MCF 10A (cell line): ENCODE data around the gene IL1RN. TPM values are rescaled to one million over a fixed set of nuclear protein-coding genes. Genes with fewer than 3 reads are reported as not detected.

ENCODE experiments used
- BruUV-seq: library from RNA; stranded (reverse); fragments of 400-500 nt; replicated peaks from 2 replicates; lab custom pipeline; 2021; lab: Mats Ljungman, UMichigan
- CTCF ChIA-PET: fragments of 300-600 bp; sonication (Branson Sonifier 250); formaldehyde crosslinking; extraction: SDS; loops from one replicate; lab custom pipeline; 2021; ENCODE audit warnings: antibody characterized with exemption, inconsistent platforms; lab: Yijun Ruan, JAX
- POLR2A ChIA-PET: fragments of 300-600, 350-650 bp; sonication (Branson Sonifier 250); formaldehyde crosslinking; extraction: SDS; loops from one replicate; lab custom pipeline; 2020; ENCODE audit warnings: antibody characterized with exemption, inconsistent platforms; lab: Yijun Ruan, JAX
- DNase-seq: peaks from one replicate; pipeline ENCODE4 v3.0.0-alpha.2; 2018; ENCODE audit not compliant: unreplicated experiment
- H3K27ac Mint-ChIP-seq: one replicate; pipeline ENCODE4 v1.8.0; 2022; ENCODE audit warnings: mild to moderate bottlenecking, low read depth, mixed read lengths; ENCODE audit not compliant: unreplicated experiment
- H3K27me3 Mint-ChIP-seq: one replicate; pipeline ENCODE4 v1.8.0; 2022; ENCODE audit warnings: mixed read lengths; ENCODE audit not compliant: insufficient read depth, unreplicated experiment
- H3K36me3 Mint-ChIP-seq: one replicate; pipeline ENCODE4 v1.8.0; 2022; ENCODE audit warnings: mild to moderate bottlenecking, moderate library complexity, mixed read lengths; ENCODE audit not compliant: insufficient read depth, unreplicated experiment
- H3K4me1 Mint-ChIP-seq: one replicate; pipeline ENCODE4 v1.8.0; 2022; ENCODE audit warnings: mixed read lengths; ENCODE audit not compliant: insufficient read depth, unreplicated experiment
- H3K4me3 Mint-ChIP-seq: one replicate; pipeline ENCODE4 v1.8.0; 2022; ENCODE audit warnings: mild to moderate bottlenecking, moderate library complexity, mixed read lengths; ENCODE audit not compliant: unreplicated experiment
- H3K9me3 Mint-ChIP-seq: one replicate; pipeline ENCODE4 v1.8.0; 2022; ENCODE audit warnings: mixed read lengths; ENCODE audit not compliant: unreplicated experiment
- CTCF ChIP-seq: fragments of 200-600 bp; IDR thresholded peaks from one replicate; pipeline ENCODE4 v1.8.0; 2022; ENCODE audit warnings: antibody characterized with exemption, mild to moderate bottlenecking; ENCODE audit not compliant: unreplicated experiment
- intact Hi-C: fragments of 100-400 bp; cut with micrococcal nuclease; formaldehyde crosslinking; loops from 2 replicates; pipeline ENCODE4 v1.14.1; 2022
- total RNA-seq: library from RNA; stranded (reverse); gene quantifications from 2 replicates; pipeline ENCODE4 v1.2.3, GENCODE V29; 2022

The IL1RN gene
- total RNA-seq, 1 experiment from 2014 or later = not detected

- TSS peak; percentile 32 for BruUV-seq
- Mint-ChIP-seq H3K36me3 (no peaks in the 10 kb centered on the region), H3K4me3 (no peak overlapping the region), H3K4me1 (peaks cover 18% of the 10 kb centered on the region), H3K27ac (peak overlapping the region; percentile 53), H3K27me3 (no peaks in the 10 kb centered on the region), H3K9me3 (no peaks in the 10 kb centered on the region)
- peak; percentile 25 for DNase-seq
- TF ChIP-seq CTCF = no peak
- POLR2A ChIA-PET = interaction anchor here (1.2 to 1.5 kb wide), 2 partner anchors 17 to 40 kb away, joined by 3 read pairs; no protein-coding TSS in a partner anchor
- intact Hi-C loops = loop anchor here (2.0 kb wide), 1 partner anchor 20 kb away; no protein-coding TSS in a partner anchor
- CTCF ChIA-PET = interaction anchor here (1.3 to 2.1 kb wide), 3 partner anchors 19 to 79 kb away, joined by 3 to 16 read pairs (median 4); no protein-coding TSS in a partner anchor
Observed at GRCh38 chr2:113158884-113159553, 31.6 kb downstream of the IL1RN start.

GRCh38 chr2:113160248-113160647, 32.9 kb downstream of the IL1RN start:
- CTCF ChIA-PET = interaction anchor here (1.0 kb wide), 1 partner anchor 22 kb away, joined by 4 read pairs; no protein-coding TSS in a partner anchor
- Mint-ChIP-seq H3K36me3 (peaks cover 5% of the 10 kb centered on the region), H3K4me3 (no peak overlapping the region), H3K9me3 (no peaks in the 10 kb centered on the region), H3K27ac (no peak overlapping the region), H3K4me1 (peaks cover 27% of the 10 kb centered on the region), H3K27me3 (no peaks in the 10 kb centered on the region)
- intact Hi-C loops = no loop called here
- DNase-seq = no peak
- TF ChIP-seq CTCF = no peak
- POLR2A ChIA-PET = no interaction called here
- no TSS peak for BruUV-seq

GRCh38 chr2:113160962-113161361, 33.6 kb downstream of the IL1RN start:
- BruUV-seq = no TSS peak
- intact Hi-C loops = no loop called here

More at GRCh38 chr2:113160962-113161361, 33.6 kb downstream of the IL1RN start:
- Mint-ChIP-seq H3K36me3 (peaks cover 5% of the 10 kb centered on the region), H3K4me1 (peaks cover 27% of the 10 kb centered on the region), H3K4me3 (no peak overlapping the region), H3K9me3 (no peaks in the 10 kb centered on the region), H3K27me3 (no peaks in the 10 kb centered on the region), H3K27ac (no peak overlapping the region)
- no peak for TF ChIP-seq CTCF
- ChIA-PET POLR2A (no interaction called here), CTCF (interaction anchor here (0.6 kb wide), 1 partner anchor 22 kb away, joined by 3 read pairs; no protein-coding TSS in a partner anchor)
- no peak for DNase-seq
